ENCODE data around the gene CPA2.

- TF ChIP-seq POLR2AphosphoS5 (IDR thresholded peaks at IDR 0.05; ENCODE audit: low read depth, low read length) (no peak), TAF1 (IDR thresholded peaks at IDR 0.05; ENCODE audit: low read depth, low read length) (no peak), POLR2A (IDR thresholded peaks at IDR 0.05; ENCODE audit: low read depth, low read length) (no peak), PAX5 (IDR thresholded peaks at IDR 0.05; ENCODE audit: insufficient read depth, low read length, severe bottlenecking) (no peak)
Measured at GRCh38 chr7:130303551-130303950, 36.9 kb downstream of the CPA2 start.
